ENCODE measurements around the gene PCSK9.
A peak's percentile ranks its signal among the peaks of the same experiment; 100 is the strongest.

- peak; percentile 96 for TF ChIP-seq CTCF (IDR thresholded peaks at IDR 0.05; ENCODE audit: insufficient read depth, low read depth, low read length)
- TF ChIP-seq EZH2 (IDR thresholded peaks at IDR 0.05; ENCODE audit: insufficient read depth, low read length) = no peak
These were observed 17.3 kb upstream of the PCSK9 start for GRCh38 chr1:55021942-55022546.
